WTC11 (cell line): ENCODE data around the gene ZGLP1.

Experiments used
- CBFB ChIP-seq: sonication (generic); formaldehyde crosslinking; IDR thresholded peaks from 2 replicates; pipeline ENCODE4 v1.8.1; 2022; ENCODE audit warnings: mild to moderate bottlenecking, low read depth, missing genetic modification reagents
- CTCF ChIP-seq: fragments of 200-600 bp; IDR thresholded peaks from 2 replicates; pipeline ENCODE4 v1.8.0; 2022; ENCODE audit warnings: antibody characterized with exemption
- HMGA2 ChIP-seq: fragments of 250-450 bp; sonication (Bioruptor Pico); IDR thresholded peaks from 2 replicates; pipeline ENCODE4 v1.4.0; 2021; ENCODE audit warnings: mild to moderate bottlenecking, moderate library complexity
- JUN ChIP-seq: sonication (generic); formaldehyde crosslinking; IDR thresholded peaks from 2 replicates; pipeline ENCODE4 v1.8.0; 2023; ENCODE audit warnings: mild to moderate bottlenecking, missing genetic modification reagents
- NFE2L1 ChIP-seq: sonication (generic); formaldehyde crosslinking; IDR thresholded peaks from 2 replicates; pipeline ENCODE4 v1.8.1; 2023; ENCODE audit warnings: missing genetic modification reagents
- OVOL2 ChIP-seq: fragments of 250-450 bp; sonication (Bioruptor Pico); IDR thresholded peaks from 2 replicates; pipeline ENCODE4 v1.9.0; 2021; ENCODE audit warnings: mild to moderate bottlenecking, borderline replicate concordance
- TF ChIP-seq, protein P1 (sequence below): sonication (generic); formaldehyde crosslinking; IDR thresholded peaks from 2 replicates; pipeline ENCODE4 v1.8.0; 2022; ENCODE audit warnings: mild to moderate bottlenecking, missing genetic modification reagents
- TF ChIP-seq, protein P2 (sequence below): sonication (generic); formaldehyde crosslinking; conservative IDR thresholded peaks from 2 replicates; pipeline ENCODE4 v1.8.1; 2022; ENCODE audit warnings: mild to moderate bottlenecking, missing genetic modification reagents
- TF ChIP-seq, protein P3 (sequence below): sonication (generic); formaldehyde crosslinking; IDR thresholded peaks from 2 replicates; pipeline ENCODE4 v1.8.0; 2022; ENCODE audit warnings: missing genetic modification reagents
- TF ChIP-seq, protein P4 (sequence below): sonication (generic); formaldehyde crosslinking; IDR thresholded peaks from 2 replicates; pipeline ENCODE4 v1.8.1; 2023; ENCODE audit warnings: mild to moderate bottlenecking, missing genetic modification reagents, moderate library complexity
- TF ChIP-seq, protein P5 (sequence below): fragments of 250-450 bp; sonication (Bioruptor Pico); conservative IDR thresholded peaks from 2 replicates; pipeline ENCODE4 v1.9.0; 2021; ENCODE audit warnings: mild to moderate bottlenecking

DNA sequence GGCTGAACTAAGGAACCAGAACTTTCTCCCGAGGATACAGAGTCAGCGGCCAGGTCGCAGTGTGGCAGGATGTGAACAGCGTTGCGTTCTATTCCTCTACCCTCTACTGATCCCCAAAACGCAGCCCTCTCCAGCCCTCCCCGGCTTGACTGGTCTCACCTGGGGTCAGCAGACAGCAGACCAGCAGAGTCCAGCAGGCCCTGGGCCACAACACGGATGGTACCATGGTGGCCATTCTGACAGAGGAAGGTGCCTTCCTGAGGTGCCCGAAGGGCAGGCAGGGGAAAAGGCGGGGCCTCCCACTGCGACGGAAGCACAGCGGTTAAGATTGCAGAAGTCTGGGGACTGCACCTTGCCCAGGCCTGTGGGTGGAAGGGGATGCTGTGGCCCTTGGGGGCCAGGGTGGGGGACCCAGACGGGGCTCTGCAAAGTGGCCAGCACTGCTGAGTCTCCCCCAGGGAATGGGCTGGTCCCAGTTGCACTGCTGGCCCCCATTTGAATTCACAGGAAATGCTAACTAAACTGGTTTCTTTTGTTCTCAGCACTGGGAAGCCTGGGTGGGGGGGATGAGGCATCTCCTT is 29.9 kb upstream of the ZGLP1 start, which contains the start of gene ICAM3:
- no peak for TF ChIP-seq HMGA2 (CRISPR knock-in tag)
- TF ChIP-seq NFE2L1 (CRISPR knock-in tag), result no peak
- TF ChIP-seq CTCF, result no peak
- TF ChIP-seq OVOL2, result no peak
- no peak for TF ChIP-seq CBFB (CRISPR knock-in tag)
- TF ChIP-seq, protein P1, sequence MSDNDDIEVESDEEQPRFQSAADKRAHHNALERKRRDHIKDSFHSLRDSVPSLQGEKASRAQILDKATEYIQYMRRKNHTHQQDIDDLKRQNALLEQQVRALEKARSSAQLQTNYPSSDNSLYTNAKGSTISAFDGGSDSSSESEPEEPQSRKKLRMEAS, result no peak
- TF ChIP-seq, protein P2, sequence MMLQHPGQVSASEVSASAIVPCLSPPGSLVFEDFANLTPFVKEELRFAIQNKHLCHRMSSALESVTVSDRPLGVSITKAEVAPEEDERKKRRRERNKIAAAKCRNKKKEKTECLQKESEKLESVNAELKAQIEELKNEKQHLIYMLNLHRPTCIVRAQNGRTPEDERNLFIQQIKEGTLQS (CRISPR knock-in tag), result no peak
- TF ChIP-seq JUN (CRISPR knock-in tag), result no peak
- TF ChIP-seq, protein P3, sequence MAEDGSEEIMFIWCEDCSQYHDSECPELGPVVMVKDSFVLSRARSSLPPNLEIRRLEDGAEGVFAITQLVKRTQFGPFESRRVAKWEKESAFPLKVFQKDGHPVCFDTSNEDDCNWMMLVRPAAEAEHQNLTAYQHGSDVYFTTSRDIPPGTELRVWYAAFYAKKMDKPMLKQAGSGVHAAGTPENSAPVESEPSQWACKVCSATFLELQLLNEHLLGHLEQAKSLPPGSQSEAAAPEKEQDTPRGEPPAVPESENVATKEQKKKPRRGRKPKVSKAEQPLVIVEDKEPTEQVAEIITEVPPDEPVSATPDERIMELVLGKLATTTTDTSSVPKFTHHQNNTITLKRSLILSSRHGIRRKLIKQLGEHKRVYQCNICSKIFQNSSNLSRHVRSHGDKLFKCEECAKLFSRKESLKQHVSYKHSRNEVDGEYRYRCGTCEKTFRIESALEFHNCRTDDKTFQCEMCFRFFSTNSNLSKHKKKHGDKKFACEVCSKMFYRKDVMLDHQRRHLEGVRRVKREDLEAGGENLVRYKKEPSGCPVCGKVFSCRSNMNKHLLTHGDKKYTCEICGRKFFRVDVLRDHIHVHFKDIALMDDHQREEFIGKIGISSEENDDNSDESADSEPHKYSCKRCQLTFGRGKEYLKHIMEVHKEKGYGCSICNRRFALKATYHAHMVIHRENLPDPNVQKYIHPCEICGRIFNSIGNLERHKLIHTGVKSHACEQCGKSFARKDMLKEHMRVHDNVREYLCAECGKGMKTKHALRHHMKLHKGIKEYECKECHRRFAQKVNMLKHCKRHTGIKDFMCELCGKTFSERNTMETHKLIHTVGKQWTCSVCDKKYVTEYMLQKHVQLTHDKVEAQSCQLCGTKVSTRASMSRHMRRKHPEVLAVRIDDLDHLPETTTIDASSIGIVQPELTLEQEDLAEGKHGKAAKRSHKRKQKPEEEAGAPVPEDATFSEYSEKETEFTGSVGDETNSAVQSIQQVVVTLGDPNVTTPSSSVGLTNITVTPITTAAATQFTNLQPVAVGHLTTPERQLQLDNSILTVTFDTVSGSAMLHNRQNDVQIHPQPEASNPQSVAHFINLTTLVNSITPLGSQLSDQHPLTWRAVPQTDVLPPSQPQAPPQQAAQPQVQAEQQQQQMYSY (CRISPR knock-in tag), result no peak
- TF ChIP-seq, protein P4, sequence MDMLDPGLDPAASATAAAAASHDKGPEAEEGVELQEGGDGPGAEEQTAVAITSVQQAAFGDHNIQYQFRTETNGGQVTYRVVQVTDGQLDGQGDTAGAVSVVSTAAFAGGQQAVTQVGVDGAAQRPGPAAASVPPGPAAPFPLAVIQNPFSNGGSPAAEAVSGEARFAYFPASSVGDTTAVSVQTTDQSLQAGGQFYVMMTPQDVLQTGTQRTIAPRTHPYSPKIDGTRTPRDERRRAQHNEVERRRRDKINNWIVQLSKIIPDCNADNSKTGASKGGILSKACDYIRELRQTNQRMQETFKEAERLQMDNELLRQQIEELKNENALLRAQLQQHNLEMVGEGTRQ, result no peak
- TF ChIP-seq, protein P5, sequence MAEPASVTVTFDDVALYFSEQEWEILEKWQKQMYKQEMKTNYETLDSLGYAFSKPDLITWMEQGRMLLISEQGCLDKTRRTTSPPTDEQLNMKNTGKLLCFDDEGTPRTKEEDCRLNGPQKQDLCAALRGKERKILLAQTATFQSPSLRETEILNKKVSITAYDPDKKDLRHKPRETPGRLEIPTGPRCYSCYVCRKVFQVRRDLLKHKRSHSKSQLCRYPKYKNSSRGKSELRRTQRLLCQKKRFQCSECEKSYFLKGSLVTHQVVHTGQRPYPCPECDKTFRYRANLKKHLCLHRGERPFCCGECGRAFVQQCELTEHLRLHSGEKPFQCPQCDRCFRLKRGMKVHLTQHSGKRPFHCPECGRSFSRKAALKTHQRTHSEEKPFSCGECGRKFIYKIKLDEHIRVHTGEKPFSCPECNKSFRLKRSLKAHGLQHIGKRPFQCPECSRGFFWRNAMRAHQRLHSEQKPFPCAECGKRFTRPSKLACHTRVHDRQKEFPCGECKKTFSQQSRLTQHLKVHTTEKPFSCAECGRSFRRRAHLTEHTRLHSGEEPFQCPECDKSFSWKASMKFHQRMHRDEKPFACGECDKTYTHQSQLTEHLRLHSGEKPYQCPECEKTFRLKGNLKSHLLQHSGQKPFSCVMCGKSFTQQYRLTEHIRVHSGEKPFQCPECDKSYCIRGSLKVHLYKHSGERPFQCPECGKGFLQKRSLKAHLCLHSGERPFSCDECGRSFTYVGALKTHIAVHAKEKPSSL (CRISPR knock-in tag), result no peak
